ENCODE data around the gene POLD4.
A peak's percentile ranks its signal among the peaks of the same experiment; 100 is the strongest.

Gene POLD4

GRCh38 chr11:67387518-67387917 lies 34.2 kb upstream of the POLD4 start:
- no peak for DNase-seq

- no peak for DNase-seq
Observed at GRCh38 chr11:67387069-67387468, 33.7 kb upstream of the POLD4 start.

- no peak for DNase-seq
Observed at GRCh38 chr11:67384851-67385366, 31.6 kb upstream of the POLD4 start.

- peak; percentile 67 for DNase-seq
Observed at GRCh38 chr11:67382276-67383136, 29.2 kb upstream of the POLD4 start.

- no peak for DNase-seq
Observed at GRCh38 chr11:67381244-67381972, 28.1 kb upstream of the POLD4 start.

- no peak for DNase-seq
Observed at GRCh38 chr11:67379061-67380058, 26.0 kb upstream of the POLD4 start.

GRCh38 chr11:67378544-67378943 lies 25.2 kb upstream of the POLD4 start:
- no peak for DNase-seq

GRCh38 chr11:67376873-67377808 lies 23.8 kb upstream of the POLD4 start:
- DNase-seq = no peak

- no peak for DNase-seq
Observed at GRCh38 chr11:67376063-67376820, 22.9 kb upstream of the POLD4 start.

GRCh38 chr11:67375320-67376055 lies 22.1 kb upstream of the POLD4 start:
- DNase-seq = no peak

GRCh38 chr11:67374571-67375281 lies 21.4 kb upstream of the POLD4 start:
- no peak for DNase-seq

- no peak for DNase-seq
Observed at GRCh38 chr11:67373648-67374570, 20.6 kb upstream of the POLD4 start.

GRCh38 chr11:67372993-67373647 lies 19.8 kb upstream of the POLD4 start, which contains the start of gene CLCF1:
Gene CLCF1, minus strand, starts transcription at chr11:67373598. Its CDS starts 59 bp downstream, at chr11:67373539.
- no peak for DNase-seq

- DNase-seq = no peak
Observed at GRCh38 chr11:67372321-67372992, 19.1 kb upstream of the POLD4 start.

- DNase-seq = no peak
Observed at GRCh38 chr11:67371911-67372320, 18.6 kb upstream of the POLD4 start.

GRCh38 chr11:67371189-67371910 lies 18.0 kb upstream of the POLD4 start:
- no peak for DNase-seq

Measured in NCI-H1092 (cell line).